Cerebellar cortex (tissue), 1 donor: ENCODE data around the gene SRGAP1.

Experiments
- DNase-seq: peaks from one replicate; pipeline ENCODE4 v3.0.0-alpha.2; 2015; ENCODE audit warnings: low spot score

Gene SRGAP1

DNA sequence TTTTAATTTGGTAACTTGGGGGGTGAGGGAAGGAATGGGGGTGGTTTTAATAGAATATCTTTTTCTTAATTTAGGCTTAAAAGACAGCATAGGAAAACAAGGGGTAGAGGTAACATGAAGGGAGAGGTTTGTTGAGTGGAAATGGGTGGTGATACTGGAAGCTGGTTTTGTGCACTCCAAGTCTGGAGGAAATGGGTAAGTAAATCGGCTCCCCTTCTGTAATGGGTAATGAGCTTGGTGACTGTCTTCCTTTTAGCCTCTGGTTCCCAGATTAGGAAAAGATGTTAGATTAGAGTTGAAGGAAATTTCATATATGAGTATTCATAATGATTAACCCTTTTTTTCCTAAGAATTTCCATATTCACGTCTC, 122.1 kb downstream of the SRGAP1 start:
- no peak for DNase-seq

DNA sequence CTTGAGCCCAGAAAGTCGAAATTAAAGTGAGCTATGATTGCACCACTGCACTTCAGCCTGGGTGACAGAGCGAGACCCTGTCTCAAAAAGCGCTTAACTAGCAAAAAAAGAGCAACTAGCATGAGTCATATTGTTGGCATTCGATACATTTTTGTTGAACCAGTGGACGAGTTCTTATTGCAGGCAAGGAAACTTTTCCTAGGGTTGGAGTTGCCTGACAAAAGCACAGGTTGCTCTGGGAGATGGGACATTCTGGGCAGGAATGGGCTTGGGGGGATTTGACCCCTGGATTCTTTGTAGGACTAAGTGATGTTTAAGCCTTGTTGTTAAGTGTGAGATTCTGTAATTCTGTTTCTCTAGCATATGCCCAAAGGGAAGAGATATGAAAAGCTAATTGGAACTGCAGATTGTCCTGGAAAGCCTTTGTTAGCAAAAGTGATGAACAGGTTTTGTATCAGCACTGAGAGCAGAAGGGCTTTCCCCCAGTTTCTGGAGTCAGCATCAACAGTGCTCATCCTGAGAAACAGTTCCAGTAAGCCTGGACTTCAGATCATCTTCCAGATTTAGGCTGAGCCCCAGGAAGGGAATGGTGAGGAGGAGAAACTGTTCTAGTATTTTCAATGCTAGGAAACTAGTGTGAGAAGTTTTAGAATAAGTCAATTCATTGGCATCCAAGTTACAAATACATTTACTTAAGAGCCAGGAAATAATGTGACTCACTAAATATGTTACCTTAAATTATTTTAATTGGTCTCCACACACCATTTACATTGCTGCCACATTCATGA, 123.1 kb downstream of the SRGAP1 start:
- DNase-seq, result no peak

DNA sequence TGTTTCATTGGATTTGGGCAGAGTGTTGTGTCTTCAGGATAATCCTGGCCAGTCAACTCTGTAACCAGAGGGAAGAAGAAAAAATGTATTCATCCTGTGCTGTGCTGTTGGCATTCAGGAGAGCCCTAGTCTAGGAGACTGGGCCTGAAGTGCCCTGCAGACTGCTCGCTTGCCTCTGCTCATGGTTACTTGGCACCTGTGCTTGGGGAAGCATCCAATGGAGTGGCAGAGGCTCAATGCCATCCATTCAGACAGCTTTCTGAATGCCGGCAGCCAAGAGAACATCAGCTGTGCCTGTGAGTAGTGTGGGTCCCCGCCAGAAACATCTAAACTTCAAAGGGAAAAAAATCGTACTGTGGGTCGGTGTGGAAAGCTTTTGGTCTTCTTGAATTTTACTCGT, 124.2 kb downstream of the SRGAP1 start:
- DNase-seq, result peak; percentile 61

DNA sequence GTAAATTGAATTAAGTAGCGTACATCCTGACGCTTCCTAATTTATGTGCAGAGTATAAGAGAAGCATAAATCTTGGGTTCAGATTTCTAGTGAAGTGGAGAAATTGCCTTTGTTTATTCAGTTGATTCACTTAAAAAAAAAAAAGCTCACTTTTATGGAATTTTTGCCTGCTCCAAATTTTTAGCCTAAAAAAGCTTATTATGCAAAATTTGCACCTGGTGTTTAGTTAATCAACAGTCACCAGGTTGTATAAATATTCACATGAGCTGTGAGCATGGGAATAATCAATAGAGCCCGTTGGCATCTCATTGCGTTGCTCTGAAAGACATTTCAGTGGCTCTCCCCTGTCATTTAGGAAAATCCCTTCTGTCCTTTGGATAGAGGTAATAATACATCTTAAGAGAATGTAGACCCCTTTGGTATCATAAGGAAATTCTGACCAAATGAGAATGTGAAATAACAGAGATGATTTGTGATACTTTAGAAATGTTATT, 132.4 kb downstream of the SRGAP1 start:
- no peak for DNase-seq

DNA sequence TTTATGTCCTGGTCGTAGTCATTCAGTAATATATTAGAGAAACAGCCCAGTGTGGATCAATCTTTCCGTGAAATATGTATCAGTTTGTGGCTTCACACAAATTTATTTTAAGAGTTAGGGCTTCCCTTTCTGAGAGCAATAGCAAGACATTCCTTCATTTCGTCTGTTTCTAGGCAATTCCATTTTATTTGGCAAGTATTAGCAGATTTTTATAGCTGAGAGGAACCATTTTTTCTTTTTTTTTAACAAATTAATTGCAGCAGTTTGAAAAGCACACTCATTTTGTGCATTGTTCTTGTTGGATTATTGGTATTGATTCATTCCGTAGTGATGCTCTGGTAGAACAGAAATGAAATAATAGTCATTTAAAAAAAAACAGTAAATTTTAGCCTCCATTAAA, 132.9 kb downstream of the SRGAP1 start:
- DNase-seq, result no peak

DNA sequence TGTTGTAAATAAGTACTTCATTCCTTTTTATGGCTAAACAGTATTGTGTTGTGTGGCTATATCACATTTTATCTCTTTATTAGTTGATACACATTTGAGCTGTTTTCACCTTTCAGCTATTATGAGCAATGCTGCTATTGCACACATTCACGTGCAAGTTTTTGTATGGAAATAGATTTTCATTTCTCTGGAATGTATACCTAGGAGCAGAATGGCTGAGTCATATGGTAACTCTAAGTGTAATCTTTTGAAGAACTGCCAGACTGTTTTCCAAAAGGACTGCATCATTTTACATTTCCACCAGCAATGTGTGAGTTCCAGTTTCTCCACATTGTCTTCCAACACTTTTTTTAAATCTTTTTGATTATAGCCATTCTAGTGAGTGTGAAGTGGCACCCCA, 134.0 kb downstream of the SRGAP1 start:
- DNase-seq, result no peak

DNA sequence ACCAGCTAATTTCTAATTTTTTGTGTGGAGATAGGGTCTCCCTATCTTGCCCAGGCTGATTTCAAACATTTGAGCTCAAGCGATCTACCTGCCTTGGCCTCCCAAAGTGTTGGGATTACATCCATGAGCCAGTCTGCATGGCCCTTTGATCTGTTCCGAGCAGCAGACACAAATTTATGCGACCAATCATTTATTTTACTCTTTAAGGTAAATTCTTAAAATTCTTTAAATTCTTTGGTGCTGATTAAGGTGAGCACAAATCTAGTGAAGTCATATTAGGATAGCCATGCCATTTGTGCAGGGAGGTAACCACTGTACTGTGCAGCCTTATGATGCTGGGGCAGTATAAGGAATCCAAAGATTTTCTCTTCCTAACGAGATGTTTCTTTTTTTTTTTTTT, 135.7 kb downstream of the SRGAP1 start:
- no peak for DNase-seq

DNA sequence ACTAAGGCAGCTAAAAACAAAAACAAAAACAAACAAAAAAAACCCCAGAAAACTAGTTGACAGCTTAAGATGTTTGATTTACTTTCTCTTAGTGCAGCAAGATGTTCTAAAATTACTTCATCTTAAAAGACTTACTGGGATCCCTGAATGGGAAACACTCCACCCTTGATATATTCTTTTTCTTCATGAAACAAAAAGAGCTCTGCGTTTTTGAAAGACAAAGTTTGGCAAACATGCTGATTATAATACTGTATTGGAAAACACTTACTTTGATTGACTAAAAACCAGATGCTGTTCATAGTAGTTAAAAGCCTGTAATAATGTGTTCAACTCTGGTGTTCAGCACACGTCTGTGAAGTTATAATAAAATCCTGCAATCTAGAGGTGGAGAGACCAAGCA, 136.8 kb downstream of the SRGAP1 start:
- no peak for DNase-seq

DNA sequence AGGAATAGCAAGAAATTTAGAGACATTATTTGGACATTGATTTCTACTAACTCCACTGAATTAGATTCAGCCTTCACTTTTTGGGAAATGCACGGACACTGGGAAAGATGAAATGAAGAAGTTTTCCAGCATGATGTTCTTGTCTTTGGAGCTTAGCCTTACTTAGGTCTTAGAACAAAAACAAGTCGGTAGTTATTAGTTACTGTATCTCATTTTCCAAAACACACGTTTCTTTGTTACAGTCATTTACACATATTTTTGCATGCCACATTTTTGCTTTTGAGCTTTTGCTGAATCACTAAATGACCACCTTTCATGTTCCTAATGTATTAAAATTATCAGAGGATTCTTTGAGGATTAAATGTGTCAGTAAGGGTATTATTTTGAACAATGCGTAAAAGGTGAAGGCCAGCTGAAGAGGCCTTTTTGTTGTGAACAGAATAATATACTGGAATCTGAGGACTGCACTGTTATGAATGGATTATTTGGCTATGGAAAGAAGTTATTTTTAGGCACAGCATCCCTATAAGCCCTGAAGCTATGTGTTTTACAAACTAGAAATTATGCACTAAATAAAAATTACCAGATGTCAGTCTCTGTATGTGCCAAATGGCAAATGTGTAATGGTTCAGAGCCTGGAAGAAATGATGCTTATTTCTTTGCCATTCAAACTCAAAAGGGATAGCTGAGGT, 138.2 kb downstream of the SRGAP1 start:
- no peak for DNase-seq

DNA sequence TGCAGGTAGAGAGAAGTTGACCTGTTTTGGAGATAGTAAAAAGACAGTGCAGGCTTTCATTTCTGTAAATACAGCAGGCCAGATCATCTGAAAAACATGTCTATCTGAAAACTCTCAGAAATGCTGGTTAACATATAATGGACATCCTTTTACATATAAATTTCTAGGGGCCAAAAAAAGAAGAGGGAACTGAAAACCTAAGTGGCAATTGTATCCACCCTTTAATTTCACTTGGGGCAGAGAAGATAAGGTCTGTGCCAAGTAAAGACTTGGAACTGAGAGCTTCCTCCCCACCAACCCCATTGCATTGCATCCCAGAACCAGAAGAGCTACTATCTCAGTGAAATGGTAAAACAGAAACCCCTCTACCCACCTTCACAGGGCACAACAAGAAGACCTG, 141.0 kb downstream of the SRGAP1 start:
- DNase-seq, result no peak

DNA sequence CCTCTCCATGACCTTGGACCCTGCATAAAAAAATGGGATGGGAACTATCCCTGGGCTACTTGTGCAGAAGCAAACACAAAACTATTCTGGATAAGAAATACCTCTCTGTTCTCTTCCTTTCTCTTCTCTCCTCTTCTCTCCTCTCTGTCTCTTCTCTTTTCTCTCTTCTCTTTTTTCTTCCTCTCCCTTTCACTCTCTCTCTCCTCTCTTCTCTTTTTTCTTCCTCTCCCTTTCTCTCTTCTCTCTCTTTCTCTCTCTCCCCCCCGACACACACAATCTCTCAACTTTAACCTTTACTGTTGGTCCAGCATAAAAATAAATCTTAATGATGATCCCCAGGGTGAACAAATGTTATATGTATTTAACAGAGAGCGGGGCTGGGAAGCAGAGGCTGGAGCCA, 141.4 kb downstream of the SRGAP1 start:
- DNase-seq, result no peak

DNA sequence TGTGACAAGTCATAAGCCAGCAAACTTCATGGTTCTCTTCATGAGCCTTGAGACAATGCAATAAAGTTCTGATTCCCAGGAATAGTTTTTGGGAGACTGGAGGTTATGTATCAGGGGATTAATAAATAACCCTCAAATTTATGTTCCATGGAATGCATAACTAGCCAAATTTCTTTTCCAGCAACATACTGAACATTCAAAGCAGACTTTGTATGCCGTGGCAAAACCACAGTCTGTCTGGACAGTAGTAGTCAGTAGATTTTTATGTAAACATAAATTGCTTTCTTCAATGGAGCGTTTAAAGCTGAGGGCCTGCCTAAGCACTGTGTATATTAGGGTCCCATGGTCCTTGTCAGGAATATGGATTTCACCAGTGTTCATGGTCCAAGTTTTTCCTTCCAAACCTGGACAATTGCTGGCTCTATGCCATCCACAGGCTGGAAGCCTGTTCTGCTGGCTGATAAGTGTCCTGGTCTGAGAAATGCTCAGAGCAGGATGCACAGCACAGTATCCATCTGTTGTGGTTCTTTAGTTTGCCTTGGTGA, 144.9 kb downstream of the SRGAP1 start:
- DNase-seq, result peak; percentile 48

DNA sequence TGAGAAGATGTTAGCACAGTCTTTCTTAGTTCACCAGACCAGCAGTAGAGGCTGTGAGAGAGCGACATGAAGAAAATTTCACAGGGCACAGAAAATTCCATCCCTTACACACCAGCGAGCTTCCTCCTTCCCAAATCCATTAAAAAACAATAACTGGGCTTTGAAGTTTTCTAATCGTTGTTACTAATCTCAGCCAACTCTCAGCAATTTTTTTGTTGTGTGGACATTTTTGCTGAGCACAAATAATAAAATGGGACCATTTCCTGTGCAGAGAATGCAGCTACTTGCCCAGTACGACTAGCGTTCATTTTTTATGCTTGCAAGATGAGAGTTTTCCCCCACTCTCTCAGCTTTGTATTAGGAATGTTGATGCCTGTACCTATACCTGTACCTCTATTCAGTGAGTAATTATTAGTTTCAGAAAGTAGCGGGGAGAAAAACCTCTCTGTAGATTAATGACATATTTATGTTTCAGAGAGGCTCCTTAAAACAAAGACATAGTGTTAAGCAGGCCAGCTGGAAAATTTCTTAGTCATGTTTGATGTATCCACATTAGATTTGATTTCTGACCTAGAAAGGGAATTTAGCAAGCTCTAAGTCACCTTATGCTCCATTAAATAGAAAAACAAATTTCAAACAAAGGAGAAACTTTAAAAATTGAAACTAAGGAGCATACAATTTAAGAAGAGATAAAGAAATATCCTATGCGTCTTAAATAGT, 146.5 kb downstream of the SRGAP1 start:
- no peak for DNase-seq

DNA sequence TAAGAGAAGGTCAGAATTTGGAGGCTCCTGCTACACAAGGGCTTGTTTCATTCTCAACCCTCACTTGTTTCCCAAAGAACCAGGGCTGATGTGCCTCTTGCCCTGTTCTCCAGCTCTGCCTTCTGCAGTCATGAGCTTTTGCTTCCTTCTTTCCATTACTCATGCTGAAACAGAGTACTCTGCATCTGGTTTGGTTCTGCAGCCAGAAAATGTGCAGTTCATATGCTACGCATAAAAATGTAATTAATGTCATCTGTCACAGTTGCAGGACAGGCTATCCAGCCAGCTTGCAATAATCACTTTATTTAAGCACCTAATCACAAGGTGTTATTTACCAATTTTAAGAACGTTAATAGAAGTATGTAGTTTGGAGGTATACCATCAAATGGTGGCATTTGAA, 150.2 kb downstream of the SRGAP1 start:
- no peak for DNase-seq

DNA sequence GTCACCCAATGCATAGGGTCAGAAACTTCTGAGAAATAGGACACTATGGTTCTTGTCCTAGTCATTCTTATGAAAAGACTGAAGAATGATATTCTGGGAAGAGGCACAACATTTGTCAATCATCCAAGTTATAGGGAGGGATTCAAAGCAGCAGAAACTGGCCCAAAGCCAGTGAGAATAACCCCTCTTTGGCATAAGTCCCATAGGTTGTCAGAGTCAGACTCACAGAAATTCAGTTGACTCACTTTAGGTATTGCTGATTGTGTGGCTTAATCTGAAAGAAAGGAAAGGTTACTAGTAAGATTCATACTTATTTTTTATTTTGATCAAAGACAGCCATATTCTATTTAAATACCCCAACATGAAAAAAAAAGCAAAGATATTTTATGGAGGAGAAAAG, 151.0 kb downstream of the SRGAP1 start:
- no peak for DNase-seq

DNA sequence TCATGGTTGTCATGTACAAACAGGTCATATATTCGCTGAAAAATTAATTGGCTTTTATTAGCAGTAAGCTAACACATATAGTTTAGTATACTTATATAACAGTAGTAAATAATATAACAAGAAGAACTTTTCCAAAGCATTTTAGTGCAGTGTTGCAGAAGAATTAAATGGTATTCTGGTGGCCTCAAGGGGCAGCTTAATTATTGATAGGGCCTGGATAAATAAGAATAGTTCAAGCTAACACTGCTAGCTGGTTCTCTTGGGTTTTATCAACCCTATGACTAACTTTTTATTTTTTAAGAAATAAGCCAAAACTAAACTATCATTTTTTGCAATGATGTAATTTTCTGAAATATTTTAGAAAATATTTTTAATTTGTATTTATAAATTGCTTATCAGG, 152.1 kb downstream of the SRGAP1 start:
- DNase-seq, result no peak

DNA sequence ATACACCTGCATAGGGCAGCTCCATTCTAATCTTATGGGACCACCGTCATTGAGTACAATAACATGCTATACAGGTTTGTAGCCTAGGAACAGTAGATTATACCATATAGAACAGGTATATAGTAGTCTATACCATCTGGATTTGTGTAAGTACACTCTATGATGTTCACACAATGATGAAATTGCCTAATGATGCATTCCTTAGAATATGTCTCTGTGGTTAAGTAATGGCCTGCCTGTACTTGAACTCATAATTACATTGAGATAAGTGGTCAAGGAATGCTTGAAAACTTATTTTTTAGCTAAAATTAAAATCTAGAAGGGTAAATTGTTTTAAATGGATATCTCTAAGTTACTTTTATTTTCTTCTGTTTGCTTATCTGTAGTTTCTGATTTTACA, 152.7 kb downstream of the SRGAP1 start:
- no peak for DNase-seq

DNA sequence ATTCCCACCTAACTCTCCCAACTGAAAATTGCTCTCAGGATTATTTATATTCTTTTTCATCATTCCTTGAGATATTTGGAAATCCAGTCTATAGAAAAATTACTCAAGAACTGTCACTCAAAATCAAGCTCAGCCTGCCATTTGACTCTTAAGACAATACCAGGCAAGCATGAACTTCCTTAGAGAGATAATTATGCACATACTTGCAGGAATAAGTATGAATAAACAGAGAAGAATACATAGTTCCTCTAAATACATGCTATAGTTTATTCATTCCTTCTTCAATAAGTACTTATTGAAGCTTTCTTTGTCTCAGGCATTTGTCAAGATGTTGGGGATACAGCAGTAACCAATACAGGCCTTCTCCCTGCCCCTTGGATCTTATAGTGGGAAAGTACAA, 154.1 kb downstream of the SRGAP1 start:
- DNase-seq, result no peak

DNA sequence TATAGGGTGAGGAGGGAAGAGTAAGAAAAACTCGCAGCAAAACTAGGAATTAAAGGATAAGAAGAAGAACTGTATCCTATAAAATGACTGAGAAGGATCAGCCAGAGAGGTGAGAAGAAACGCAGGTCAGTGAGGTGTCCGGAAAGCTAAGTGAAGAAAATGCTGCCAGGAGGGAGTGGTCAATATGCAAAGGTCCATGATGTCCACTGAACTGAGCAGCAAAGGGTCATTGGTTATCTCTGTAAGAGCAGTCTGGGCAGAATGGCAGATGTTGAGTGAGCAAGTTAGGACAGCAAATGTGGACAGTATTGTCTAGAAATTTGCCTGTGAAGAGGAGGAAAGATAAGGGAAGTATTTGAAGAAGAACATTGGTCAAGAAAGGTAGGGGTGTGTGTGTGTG, 155.4 kb downstream of the SRGAP1 start:
- no peak for DNase-seq

DNA sequence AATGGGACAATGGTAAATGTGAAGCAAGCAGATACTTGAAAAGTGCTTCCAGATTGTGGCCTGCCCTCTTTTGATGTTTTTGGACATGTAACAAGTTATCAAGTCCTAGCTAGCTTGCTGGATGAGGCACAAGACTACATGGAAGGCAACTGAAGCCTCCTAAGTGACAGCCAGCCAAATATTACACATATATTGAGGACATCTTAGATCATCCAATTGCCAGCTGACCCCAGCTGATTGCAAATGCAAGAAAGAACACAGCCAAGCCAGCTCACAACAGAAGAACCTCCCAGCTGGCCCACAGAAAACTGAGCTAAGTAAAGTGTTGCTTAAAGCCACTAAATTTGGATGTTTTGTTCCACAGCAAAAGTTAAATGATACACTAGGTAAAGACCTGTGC, 156.9 kb downstream of the SRGAP1 start:
- DNase-seq, result no peak

DNA sequence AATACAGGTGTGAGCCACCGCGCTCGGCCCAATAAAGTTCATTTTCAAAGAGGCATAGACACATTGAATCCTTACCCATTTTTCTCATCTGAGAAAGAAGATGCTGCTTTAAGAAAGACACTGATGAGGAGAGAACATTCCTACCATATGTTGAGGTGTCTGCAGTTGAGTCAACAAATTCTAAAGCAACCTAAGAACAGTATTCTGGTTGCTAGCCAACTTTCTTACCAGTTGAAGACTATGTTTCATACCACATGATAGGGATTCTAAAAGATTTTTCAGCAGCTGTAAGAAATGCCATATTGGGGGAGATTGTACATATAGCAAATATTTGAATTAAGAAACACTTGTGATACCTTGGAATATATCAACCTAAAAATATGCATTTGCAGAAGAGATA, 160.1 kb downstream of the SRGAP1 start:
- no peak for DNase-seq

DNA sequence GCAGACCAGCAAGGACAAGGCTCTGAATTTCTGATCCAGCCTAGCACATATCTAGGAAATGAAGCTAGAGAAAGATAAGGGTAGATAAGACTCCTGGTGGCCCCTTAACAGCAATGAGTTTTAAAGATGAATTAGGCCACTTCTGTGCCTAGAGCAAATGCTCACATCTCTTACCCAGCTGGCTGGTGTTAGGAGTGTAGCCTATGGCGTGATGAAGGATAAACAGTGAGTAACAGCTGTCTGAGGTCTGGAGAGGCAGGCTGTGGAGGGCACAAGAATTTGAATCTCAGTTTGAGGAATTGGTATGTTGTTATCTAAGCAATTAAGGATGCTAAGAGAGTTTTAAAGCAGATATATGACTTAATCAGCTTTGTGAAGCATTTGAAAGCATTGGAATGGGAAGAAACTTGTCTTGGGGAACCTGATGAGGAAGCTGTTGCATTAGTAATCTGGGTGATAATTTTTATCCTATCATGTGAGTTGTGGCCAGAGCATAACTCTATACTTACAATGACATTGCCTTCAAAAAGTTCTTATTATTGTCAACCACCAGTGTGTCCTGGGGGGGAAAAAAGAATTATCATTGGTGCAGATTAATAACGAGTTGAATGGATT, 161.8 kb downstream of the SRGAP1 start:
- no peak for DNase-seq
